A673 (cell line): ENCODE data around the gene PRIM1. TPM values are rescaled to one million over a fixed set of nuclear protein-coding genes. Genes with fewer than 3 reads are reported as not detected.

ENCODE experiments used
- BruUV-seq: library from RNA; stranded (reverse); fragments of 400-500 nt; replicated peaks from 2 replicates; lab custom pipeline; 2021; lab: Mats Ljungman, UMichigan
- CTCF ChIA-PET: fragments of 300-600 bp; sonication (Branson Sonifier 250); formaldehyde crosslinking; loops from one replicate; lab custom pipeline; 2022; ENCODE audit warnings: antibody characterized with exemption; lab: Charles Lee
- POLR2A ChIA-PET: fragments of 300-600 bp; sonication (Branson Sonifier 250); formaldehyde crosslinking; loops from one replicate; lab custom pipeline; 2022; ENCODE audit warnings: antibody characterized with exemption; ENCODE audit not compliant: low non-redundant PET; lab: Charles Lee
- DNase-seq: peaks from one replicate; pipeline ENCODE4 v3.0.0-alpha.2; 2015; ENCODE audit warnings: low spot score
- H3K27ac ChIP-seq: fragments of 200-600 bp; sonication (generic); 2 replicates; pipeline ENCODE4 v1.5.1; 2016; ENCODE audit warnings: mixed run types, low read depth, mild to moderate bottlenecking, mixed read lengths, antibody characterized with exemption, low read length; ENCODE audit not compliant: poor library complexity, severe bottlenecking
- H3K27me3 ChIP-seq: fragments of 200-600 bp; sonication (generic); replicated peaks from 2 replicates; pipeline ENCODE4 v1.6.1; 2017; ENCODE audit warnings: mixed run types, low read depth, mild to moderate bottlenecking, mixed read lengths, antibody characterized with exemption, low read length; ENCODE audit not compliant: insufficient read depth, poor library complexity
- H3K36me3 ChIP-seq: fragments of 200-600 bp; sonication (generic); 2 replicates; pipeline ENCODE4 v1.6.1; 2016; ENCODE audit warnings: mixed run types, mild to moderate bottlenecking, mixed read lengths, antibody characterized with exemption, low read length; ENCODE audit not compliant: insufficient read depth, poor library complexity, severe bottlenecking
- H3K4me1 ChIP-seq: fragments of 200-600 bp; sonication (generic); 2 replicates; pipeline ENCODE4 v1.6.1; 2017; ENCODE audit warnings: mixed run types, mild to moderate bottlenecking, mixed read lengths, antibody characterized with exemption, low read length; ENCODE audit not compliant: insufficient read depth, poor library complexity, severe bottlenecking
- H3K4me3 ChIP-seq: fragments of 200-600 bp; sonication (generic); 2 replicates; pipeline ENCODE4 v1.5.1; 2016; ENCODE audit warnings: low read depth, mixed run types, mild to moderate bottlenecking, mixed read lengths, low read length; ENCODE audit not compliant: poor library complexity, severe bottlenecking
- H3K9me3 ChIP-seq: fragments of 200-600 bp; sonication (generic); 2 replicates; pipeline ENCODE4 v1.6.1; 2016; ENCODE audit warnings: mixed run types, low read depth, mild to moderate bottlenecking, mixed read lengths, antibody characterized with exemption, low read length; ENCODE audit not compliant: poor library complexity, severe bottlenecking
- CTCF ChIP-seq: fragments of 300-800, 200-600 bp; sonication (generic); conservative IDR thresholded peaks from 2 replicates; pipeline ENCODE4 v1.5.1; 2017; ENCODE audit warnings: low read depth, mild to moderate bottlenecking, antibody characterized with exemption, low read length, moderate library complexity, mixed read lengths
- EZH2 ChIP-seq: fragments of 200-600 bp; sonication (generic); IDR thresholded peaks from 2 replicates; pipeline ENCODE4 v1.6.1; 2017; ENCODE audit warnings: borderline replicate concordance, low read depth, mild to moderate bottlenecking, mixed read lengths, antibody characterized with exemption, low read length; ENCODE audit not compliant: poor library complexity, severe bottlenecking
- intact Hi-C: fragments of 100-400 bp; cut with micrococcal nuclease; formaldehyde crosslinking; loops from one replicate; pipeline ENCODE4 v1.10.0; 2022; ENCODE audit not compliant: unreplicated experiment
- total RNA-seq: library from RNA; stranded (reverse); gene quantifications from 2 replicates; pipeline ENCODE4 v1.2.3, GENCODE V29; 2021

The PRIM1 gene
- total RNA-seq, 1 experiment from 2014 or later, result 51.9 TPM

- no TSS peak for BruUV-seq
- ChIA-PET CTCF (no interaction called here), POLR2A (no interaction called here)
- H3K4me1 ChIP-seq, result no peaks in the 10 kb centered on the region
- intact Hi-C loops, result no loop called here
- no peak for TF ChIP-seq EZH2
- no peak for TF ChIP-seq CTCF
- no peak for DNase-seq
- H3K27me3 ChIP-seq, result no peaks in the 10 kb centered on the region
- no peaks in the 10 kb centered on the region for H3K36me3 ChIP-seq
- no peaks in the 10 kb centered on the region for H3K9me3 ChIP-seq
- no peak overlapping the region for H3K27ac ChIP-seq
- H3K4me3 ChIP-seq, result no peak overlapping the region
Measured at GRCh38 chr12:56773113-56773512, 21.0 kb upstream of the PRIM1 start.

GRCh38 chr12:56772625-56773024 is 20.5 kb upstream of the PRIM1 start:
- BruUV-seq, result no TSS peak
- H3K36me3 ChIP-seq, result no peaks in the 10 kb centered on the region
- TF ChIP-seq CTCF (no peak), EZH2 (no peak)
- ChIA-PET POLR2A (no interaction called here), CTCF (no interaction called here)
- H3K9me3 ChIP-seq, result no peaks in the 10 kb centered on the region
- intact Hi-C loops, result no loop called here
- no peak for DNase-seq
- H3K4me1 ChIP-seq, result no peaks in the 10 kb centered on the region
- no peak overlapping the region for H3K27ac ChIP-seq
- no peak overlapping the region for H3K4me3 ChIP-seq
- H3K27me3 ChIP-seq, result no peaks in the 10 kb centered on the region

GRCh38 chr12:56769868-56770267 is 17.7 kb upstream of the PRIM1 start:
- H3K36me3 ChIP-seq, result no peaks in the 10 kb centered on the region
- H3K27me3 ChIP-seq, result no peaks in the 10 kb centered on the region
- BruUV-seq, result no TSS peak
- no peaks in the 10 kb centered on the region for H3K9me3 ChIP-seq
- no peak for DNase-seq
- no peaks in the 10 kb centered on the region for H3K4me1 ChIP-seq
- no peak overlapping the region for H3K27ac ChIP-seq
- CTCF ChIA-PET, result interaction anchor here (0.6 to 1.1 kb wide), 5 partner anchors 13 to 355 kb away, joined by 3 to 14 read pairs (median 3); no protein-coding TSS in a partner anchor
- POLR2A ChIA-PET, result no interaction called here
- intact Hi-C loops, result no loop called here
- H3K4me3 ChIP-seq, result no peak overlapping the region
- TF ChIP-seq EZH2 (no peak), CTCF (no peak)
